Heart left ventricle (tissue), 16 donors: ENCODE measurements around the gene TRAPPC10. TPM values are rescaled to one million over a fixed set of nuclear protein-coding genes. Genes with fewer than 3 reads are reported as not detected.

Source experiments
- ATAC-seq, 4 donors: fragments of 200-7000 bp; cut with Tn5 transposase; one replicate each; pipeline ENCODE4 v1.9.1; 2020 to 2022; ENCODE audit warnings: moderate library complexity in 4 of 4, mild to moderate bottlenecking in 3 of 4, moderate number of reproducible peaks in 1 of 4
- DNase-seq, 5 donors: peaks; one replicate each; pipeline ENCODE4 v3.0.0-alpha.2; 2020
- H3K27ac ChIP-seq, 12 donors: fragments of 200-600 bp; sonication (generic) in 4 of 12; one replicate each; pipeline versions ENCODE4 v1.5.0 to v1.8.0; 2016 to 2022; ENCODE audit warnings: mild to moderate bottlenecking in 2 of 12
- H3K27me3 ChIP-seq, 9 donors: fragments of 200-600 bp; sonication (generic) in 2 of 9; one replicate each; pipeline versions ENCODE4 v1.5.1 to v1.8.0; 2016 to 2022; ENCODE audit warnings: mild to moderate bottlenecking in 3 of 9
- H3K36me3 ChIP-seq, 9 donors: fragments of 200-600 bp; sonication (generic) in 2 of 9; one replicate each; pipeline versions ENCODE4 v1.5.0 to v1.8.0; 2018 to 2022; ENCODE audit warnings: mild to moderate bottlenecking in 2 of 9
- H3K4me1 ChIP-seq, 12 donors: fragments of 200-600 bp; sonication (generic) in 4 of 12; one replicate each; pipeline versions ENCODE4 v1.5.0 to v1.8.0; 2016 to 2022; ENCODE audit warnings: mild to moderate bottlenecking in 3 of 12
- H3K4me3 ChIP-seq, 12 donors: fragments of 200-600 bp; sonication (generic) in 4 of 12; one replicate each; pipeline versions ENCODE4 v1.5.0 to v1.8.0; 2017 to 2022; ENCODE audit warnings: mild to moderate bottlenecking in 9 of 12, moderate library complexity in 4 of 12
- H3K9me3 ChIP-seq, 12 donors: fragments of 200-600 bp; sonication (generic) in 4 of 12; one replicate each; pipeline versions ENCODE4 v1.5.0 to v1.8.0; 2016 to 2022; ENCODE audit warnings: mild to moderate bottlenecking in 1 of 12
- CTCF ChIP-seq, 12 donors: fragments of 200-600 bp; sonication (generic) in 4 of 12; IDR thresholded peaks; one replicate each; pipeline versions ENCODE4 v1.5.0 to v1.8.0; 2018 to 2022; ENCODE audit warnings: antibody characterized with exemption in 12 of 12, mild to moderate bottlenecking in 5 of 12
- POLR2A ChIP-seq, 2 donors: fragments of 450-650 bp; IDR thresholded peaks; one replicate each; pipeline ENCODE4 v1.6.1; 2017; ENCODE audit warnings: antibody characterized with exemption in 2 of 2, mild to moderate bottlenecking in 2 of 2, moderate library complexity in 2 of 2
- WGBS, 4 donors: extraction: QIAGEN DNeasy Blood & Tissue Kit in 2 of 4; methylation state at CpG; one replicate each; pipeline versions ENCODE4 v1.1.5 to v1.1.7; 2013 to 2018; 5-methylcytosine and 5-hydroxymethylcytosine counted together
- intact Hi-C, 10 donors: fragments of 100-400 bp; cut with DNase I; formaldehyde crosslinking; loops; one replicate each; pipeline versions ENCODE4 v1.11.1 to v1.14.2; 2022
- polyA plus RNA-seq, 2 donors: library from polyadenylated mRNA; stranded (reverse); fragments of 200-250 nt; gene quantifications; one replicate each; pipeline ENCODE4 v1.2.3, GENCODE V29; 2013
- total RNA-seq, 9 donors: library from RNA; depleted of rRNA in 2 of 9; stranded (reverse); fragments of >200 nt in 2 of 9; fragmentation: NEBNext Ultra II Directional in 3 of 9; extraction: Animal tissue kit (Norgen Biotek cat#: 25700) in 3 of 9; gene quantifications; one replicate each; pipeline versions ENCODE4 v1.1.0 to v1.2.4, GENCODE V29; 2016 to 2023
- donor health status: ischemic (EF 13 %, LVEDD 7.1; RV severe dilation, severe dysfunction).
- donor health status: healthy with polysubstance abuse.
- donor health status: DM: no; HTN: yes; CAD: no.
- donor health status: DM: no; HTN: no; CAD: no.
- donor health status: ischemic (EF 25% LVEDD 6.9; RV normal size, moderate dysfunction).
- donor health status: ischemic (EF 25% LVEDD 5.7; RV mildly dilated, moderate dysfunction).
- donor health status: healthy.
- donor health status: DM: yes; HTN: yes; CAD: no.
- donor health status: ischemic (EF 35%, LVEDD 5.7; RV mildly dilated, moderate dysfunction).
- donor health status: nonischemic (EF 11% LVEDD 7.7; RV severe dilation, severe dysfunction).
- donor health status: DM: yes; HTN: yes; CAD: no.
- donor health status: PGD.
- donor health status: ischemic (EF 29% LVEDD 5.4; RV normal size, mild dysfunction).
- donor health status: nonischemic (EF 23%, LVEDD 6.1; RV moderate dilation, normal function).

The TRAPPC10 gene
- total and polyA plus RNA-seq, 11 donors, result 5.6 to 32.0 (median 22.1) TPM

- no peaks in the 10 kb centered on the region for H3K27me3 ChIP-seq
- ATAC-seq (no peak), DNase-seq (no peak)
- H3K27ac ChIP-seq, result no peak overlapping the region
- intact Hi-C loops, result loop anchor here in 1 of 10 donors (2.0 kb wide), 1 partner anchor 23 kb away; no protein-coding TSS in a partner anchor
- 96 to 97% (median 96%) methylated on average over 8 of the region's 8 CpGs for whole genome bisulfite sequencing, 4 donors
- TF ChIP-seq CTCF (IDR thresholded peaks at IDR 0.05), result no peak
- no peak for TF ChIP-seq POLR2A (IDR thresholded peaks at IDR 0.05)
- no peak overlapping the region for H3K4me3 ChIP-seq
- H3K9me3 ChIP-seq, result no peaks in the 10 kb centered on the region
- H3K36me3 ChIP-seq, result peaks cover 0 to 16% (median 3%) of the 10 kb centered on the region in 9 donors
- peaks cover 0 to 41% (median 24%) of the 10 kb centered on the region in 12 donors for H3K4me1 ChIP-seq
Measured at GRCh38 chr21:44027607-44028286, 15.6 kb downstream of the TRAPPC10 start.

GRCh38 chr21:44028287-44028659 lies 16.2 kb downstream of the TRAPPC10 start:
- no peak overlapping the region for H3K27ac ChIP-seq
- peaks cover 0 to 41% (median 24%) of the 10 kb centered on the region in 12 donors for H3K4me1 ChIP-seq
- no peak overlapping the region for H3K4me3 ChIP-seq
- no peaks in the 10 kb centered on the region for H3K9me3 ChIP-seq
- TF ChIP-seq CTCF (IDR thresholded peaks at IDR 0.05), result no peak
- no peak for TF ChIP-seq POLR2A (IDR thresholded peaks at IDR 0.05)
- intact Hi-C loops, result loop anchor here in 1 of 10 donors (2.0 kb wide), 1 partner anchor 23 kb away; no protein-coding TSS in a partner anchor
- no peak for ATAC-seq
- H3K27me3 ChIP-seq, result no peaks in the 10 kb centered on the region
- peaks cover 0 to 22% (median 8%) of the 10 kb centered on the region in 9 donors for H3K36me3 ChIP-seq
- WGBS, 4 donors, result 89 to 97% (median 96%) methylated on average over 6 of the region's 6 CpGs
- no peak for DNase-seq

GRCh38 chr21:44029460-44030087 lies 17.5 kb downstream of the TRAPPC10 start:
- WGBS, 4 donors, result 90 to 97% (median 95%) methylated on average over 6 of the region's 6 CpGs
- DNase-seq (no peak), ATAC-seq (no peak)
- Histone ChIP-seq H3K36me3 (peaks cover 0 to 33% (median 18%) of the 10 kb centered on the region in 9 donors), H3K27me3 (no peaks in the 10 kb centered on the region), H3K4me3 (no peak overlapping the region), H3K27ac (no peak overlapping the region), H3K4me1 (peaks cover 0 to 32% (median 20%) of the 10 kb centered on the region in 12 donors), H3K9me3 (no peaks in the 10 kb centered on the region)
- TF ChIP-seq CTCF (IDR thresholded peaks at IDR 0.05) (no peak), POLR2A (IDR thresholded peaks at IDR 0.05) (no peak)
- intact Hi-C loops, result loop anchor here in 1 of 10 donors (2.0 kb wide), 1 partner anchor 21 kb away; no protein-coding TSS in a partner anchor

- ATAC-seq (no peak), DNase-seq (no peak)
- H3K4me1 ChIP-seq, result peaks cover 0 to 3% (median 0%) of the 10 kb centered on the region in 12 donors
- no peak overlapping the region for H3K27ac ChIP-seq
- H3K4me3 ChIP-seq, result no peak overlapping the region
- H3K9me3 ChIP-seq, result no peaks in the 10 kb centered on the region
- H3K27me3 ChIP-seq, result no peaks in the 10 kb centered on the region
- intact Hi-C loops, result no loop called here
- H3K36me3 ChIP-seq, result peaks cover 0 to 90% (median 74%) of the 10 kb centered on the region in 9 donors
- WGBS, 4 donors, result 87 to 94% (median 90%) methylated on average over 4 of the region's 4 CpGs
- TF ChIP-seq CTCF (IDR thresholded peaks at IDR 0.05), result no peak
- no peak for TF ChIP-seq POLR2A (IDR thresholded peaks at IDR 0.05)
Measured at GRCh38 chr21:44035244-44035643, 23.1 kb downstream of the TRAPPC10 start.
